ENCODE results near the gene HNRNPM. TPM values are rescaled to one million over a fixed set of nuclear protein-coding genes. Genes with fewer than 3 reads are reported as not detected.
A peak's percentile ranks its signal among the peaks of the same experiment; 100 is the strongest.
"Not testable (repeated sequence)": the region's sequence is repeated elsewhere in the genome, so short reads cannot be mapped to it uniquely, and the experiment has no call there.

Gene HNRNPM
- total RNA-seq, 2 experiments from 2014 or later, result 237 to 238 TPM

GRCh38 chr19:8504919-8505318 is 60.1 kb downstream of the HNRNPM start:
- Mint-ChIP-seq H3K27ac (no peak overlapping the region), H3K9me3 (no peaks in the 10 kb centered on the region), H3K27me3 (no peaks in the 10 kb centered on the region), H3K4me3 (peak overlapping the region; percentile 43), H3K36me3 (no peaks in the 10 kb centered on the region), H3K4me1 (ENCODE audit: low read depth) (peaks cover 12% of the 10 kb centered on the region)
- intact Hi-C loops (cut with micrococcal nuclease), result no loop called here
- ChIA-PET POLR2A (interaction anchor here (1.1 to 2.4 kb wide), 2 partner anchors 60 to 92 kb away, joined by 4 to 7 read pairs; partner anchors contain the start of genes HNRNPM and MARCHF2), CTCF (interaction anchor here (0.6 to 4.3 kb wide), 16 partner anchors 9 to 151 kb away, joined by 3 to 27 read pairs (median 5); partner anchors contain the start of genes MARCHF2 and ZNF414)
- DNase-seq, result no peak

- Mint-ChIP-seq H3K36me3 (no peaks in the 10 kb centered on the region), H3K9me3 (no peaks in the 10 kb centered on the region), H3K27ac (peak overlapping the region; percentile 30), H3K27me3 (no peaks in the 10 kb centered on the region), H3K4me3 (peak overlapping the region; percentile 79), H3K4me1 (ENCODE audit: low read depth) (peaks cover 7% of the 10 kb centered on the region)
- intact Hi-C loops (cut with micrococcal nuclease), result loop anchor here (2.0 kb wide), 1 partner anchor 151 kb away; no protein-coding TSS in a partner anchor
- POLR2A ChIA-PET, result interaction anchor here (1.1 to 2.4 kb wide), 4 partner anchors 8 to 93 kb away, joined by 3 to 7 read pairs (median 4); partner anchors contain the start of genes HNRNPM, MARCHF2 and ZNF414
- peak; percentile 81 for DNase-seq
- CTCF ChIA-PET, result interaction anchor here (0.6 to 4.3 kb wide), 16 partner anchors 8 to 302 kb away, joined by 3 to 27 read pairs (median 6); partner anchors contain the start of genes MARCHF2 and ZNF414
Observed at GRCh38 chr19:8505680-8506401, 61.1 kb downstream of the HNRNPM start.

- ChIA-PET CTCF (interaction anchor here (1.3 to 4.3 kb wide), 9 partner anchors 10 to 153 kb away, joined by 4 to 27 read pairs (median 13); partner anchors contain the start of gene MARCHF2), POLR2A (interaction anchor here (1.1 to 2.4 kb wide), 3 partner anchors 7 to 93 kb away, joined by 3 to 7 read pairs (median 3); partner anchors contain the start of genes MARCHF2 and ZNF414)
- peaks cover 7% of the 10 kb centered on the region for H3K4me1 Mint-ChIP-seq (ENCODE audit: low read depth)
- H3K27me3 Mint-ChIP-seq, result no peaks in the 10 kb centered on the region
- intact Hi-C loops (cut with micrococcal nuclease), result loop anchor here (2.0 kb wide), 1 partner anchor 152 kb away; no protein-coding TSS in a partner anchor
- peak overlapping the region; percentile 30 for H3K27ac Mint-ChIP-seq
- H3K36me3 Mint-ChIP-seq, result no peaks in the 10 kb centered on the region
- H3K4me3 Mint-ChIP-seq, result peak overlapping the region; percentile 79
- no peaks in the 10 kb centered on the region for H3K9me3 Mint-ChIP-seq
- DNase-seq, result no peak
Observed at GRCh38 chr19:8506402-8506957, 61.7 kb downstream of the HNRNPM start.

- Mint-ChIP-seq H3K4me3 (no peak overlapping the region), H3K4me1 (ENCODE audit: low read depth) (peaks cover 29% of the 10 kb centered on the region)
Observed at GRCh38 chr19:8510589-8511115, 65.9 kb downstream of the HNRNPM start.

GRCh38 chr19:8511573-8512101 is 66.9 kb downstream of the HNRNPM start:
- H3K4me3 Mint-ChIP-seq, result no peak overlapping the region
- H3K36me3 Mint-ChIP-seq, result peaks cover 3% of the 10 kb centered on the region
- ChIA-PET POLR2A (no interaction called here), CTCF (interaction anchor here (0.6 kb wide), 1 partner anchor 70 kb away, joined by 3 read pairs; no protein-coding TSS in a partner anchor)
- no peak for DNase-seq
- H3K27me3 Mint-ChIP-seq, result no peaks in the 10 kb centered on the region
- intact Hi-C loops (cut with micrococcal nuclease), result loop anchor here (2.0 kb wide), 1 partner anchor 99 kb away; the partner anchor contains the start of gene MARCHF2
- no peaks in the 10 kb centered on the region for H3K9me3 Mint-ChIP-seq
- H3K4me1 Mint-ChIP-seq (ENCODE audit: low read depth), result peaks cover 32% of the 10 kb centered on the region
- H3K27ac Mint-ChIP-seq, result no peak overlapping the region

More at GRCh38 chr19:8510589-8511115, 65.9 kb downstream of the HNRNPM start:
- Mint-ChIP-seq H3K27ac (no peak overlapping the region), H3K9me3 (no peaks in the 10 kb centered on the region), H3K36me3 (peaks cover 3% of the 10 kb centered on the region), H3K27me3 (no peaks in the 10 kb centered on the region)
- ChIA-PET CTCF (no interaction called here), POLR2A (no interaction called here)
- DNase-seq, result no peak
- intact Hi-C loops (cut with micrococcal nuclease), result no loop called here

- ChIA-PET POLR2A (interaction anchor here (1.7 to 2.9 kb wide), 6 partner anchors 25 to 98 kb away, joined by 6 to 23 read pairs (median 8); partner anchors contain the start of genes HNRNPM, MARCHF2 and MYO1F), CTCF (interaction anchor here (0.6 to 7.0 kb wide), 4 partner anchors 25 to 99 kb away, joined by 3 to 93 read pairs (median 10); partner anchors contain the start of genes MARCHF2 and MYO1F)
- H3K27ac Mint-ChIP-seq, result peak overlapping the region; percentile 84
- H3K9me3 Mint-ChIP-seq, result no peaks in the 10 kb centered on the region
- peaks cover 35% of the 10 kb centered on the region for H3K4me1 Mint-ChIP-seq (ENCODE audit: low read depth)
- H3K36me3 Mint-ChIP-seq, result peaks cover 3% of the 10 kb centered on the region
- peak; percentile 35 for DNase-seq
- no peaks in the 10 kb centered on the region for H3K27me3 Mint-ChIP-seq
- peak overlapping the region; percentile 62 for H3K4me3 Mint-ChIP-seq
- intact Hi-C loops (cut with micrococcal nuclease), result loop anchor here (2.0 kb wide), 1 partner anchor 100 kb away; the partner anchor contains the start of gene MARCHF2
Observed at GRCh38 chr19:8512115-8512967, 67.6 kb downstream of the HNRNPM start.

- H3K36me3 Mint-ChIP-seq, result peaks cover 3% of the 10 kb centered on the region
- no peaks in the 10 kb centered on the region for H3K27me3 Mint-ChIP-seq
- no peaks in the 10 kb centered on the region for H3K9me3 Mint-ChIP-seq
- peaks cover 43% of the 10 kb centered on the region for H3K4me1 Mint-ChIP-seq (ENCODE audit: low read depth)
- no peak for DNase-seq
- H3K4me3 Mint-ChIP-seq, result peak overlapping the region; percentile 92
- CTCF ChIA-PET, result interaction anchor here (1.2 to 7.0 kb wide), 8 partner anchors 8 to 178 kb away, joined by 3 to 93 read pairs (median 7); partner anchors contain the start of genes MARCHF2 and MYO1F
- intact Hi-C loops (cut with micrococcal nuclease), result loop anchor here (1.0 to 2.0 kb wide), 3 partner anchors 26 to 123 kb away; partner anchors contain the start of genes MARCHF2 and RAB11B
- POLR2A ChIA-PET, result interaction anchor here (1.2 to 2.9 kb wide), 11 partner anchors 18 to 192 kb away, joined by 3 to 23 read pairs (median 7); partner anchors contain the start of genes HNRNPM, MARCHF2, MYO1F and NDUFA7
- H3K27ac Mint-ChIP-seq, result peak overlapping the region; percentile 99
Observed at GRCh38 chr19:8513036-8513686, 68.4 kb downstream of the HNRNPM start.

- H3K27ac Mint-ChIP-seq, result peak within 1 kb of the TSS; percentile 99
- intact Hi-C loops (cut with micrococcal nuclease), result loop anchor here (1.0 to 2.0 kb wide), 4 partner anchors 27 to 124 kb away; partner anchors contain the start of genes MARCHF2 and RAB11B
- POLR2A ChIA-PET, result interaction anchor here (0.6 to 2.9 kb wide), 14 partner anchors 8 to 193 kb away, joined by 3 to 23 read pairs (median 6); partner anchors contain the start of genes HNRNPM, MARCHF2, MYO1F and NDUFA7
- H3K4me1 Mint-ChIP-seq (ENCODE audit: low read depth), result peaks cover 49% of the 10 kb centered on the region
- no peaks in the 10 kb centered on the region for H3K27me3 Mint-ChIP-seq
- no peaks in the 10 kb centered on the region for H3K9me3 Mint-ChIP-seq
- CTCF ChIA-PET, result interaction anchor here (0.8 to 7.0 kb wide), 10 partner anchors 8 to 179 kb away, joined by 3 to 93 read pairs (median 6); partner anchors contain the start of genes MARCHF2 and MYO1F
- peaks cover 3% of the 10 kb centered on the region for H3K36me3 Mint-ChIP-seq
- peak within 1 kb of the TSS; percentile 92 for H3K4me3 Mint-ChIP-seq
- DNase-seq, result peak; percentile 98
Observed at GRCh38 chr19:8513687-8514504, 69.1 kb downstream of the HNRNPM start, which contains the start of gene ZNF414. Gene ZNF414 (minus strand): TSS chr19:8514167. CDS start chr19:8514046, 121 bp downstream.

GRCh38 chr19:8514505-8515009 is 69.8 kb downstream of the HNRNPM start:
- not testable (repeated sequence) for H3K27me3 Mint-ChIP-seq, H3K36me3 Mint-ChIP-seq, H3K9me3 Mint-ChIP-seq
- Mint-ChIP-seq H3K27ac (peak overlapping the region; percentile 99), H3K4me3 (peak overlapping the region; percentile 92), H3K4me1 (ENCODE audit: low read depth) (peaks cover 49% of the 10 kb centered on the region)
- ChIA-PET CTCF (interaction anchor here (0.8 to 7.0 kb wide), 9 partner anchors 9 to 180 kb away, joined by 3 to 93 read pairs (median 7); partner anchors contain the start of genes MARCHF2 and MYO1F), POLR2A (interaction anchor here (1.0 to 2.9 kb wide), 12 partner anchors 16 to 193 kb away, joined by 3 to 23 read pairs (median 6); partner anchors contain the start of genes HNRNPM, MARCHF2, MYO1F and NDUFA7)
- intact Hi-C loops (cut with micrococcal nuclease), result loop anchor here (1.0 to 2.0 kb wide), 3 partner anchors 55 to 70 kb away; partner anchors contain the start of gene HNRNPM
- peak; percentile 25 for DNase-seq

Measured in activated CD4-positive, alpha-beta memory T cell treated with anti-CD3 and anti-CD28 coated beads for 36 hours (primary cell).